GM23338 (cell line): ENCODE results near the gene SMIM5. TPM values are rescaled to one million over a fixed set of nuclear protein-coding genes. Genes with fewer than 3 reads are reported as not detected.

Source experiments
- ATAC-seq: fragments of 200-7000 bp; cut with Tn5 transposase; 3 replicates; pipeline ENCODE4 v1.9.1; 2020
- DNase-seq: peaks from one replicate; pipeline ENCODE4 v3.0.0-alpha.2; 2015; ENCODE audit warnings: low spot score
- H2AFZ ChIP-seq: fragments of 200-600 bp; sonication (generic); 2 replicates; pipeline ENCODE4 v1.8.0; 2016; ENCODE audit warnings: antibody characterized with exemption, mild to moderate bottlenecking, moderate library complexity
- H3F3A ChIP-seq: fragments of 200-600 bp; sonication (generic); replicated peaks from 2 replicates; pipeline ENCODE4 v1.8.0; 2017; ENCODE audit warnings: antibody characterized with exemption, mixed run types, low read depth
- H3K27ac ChIP-seq: fragments of 200-600 bp; sonication (generic); 2 replicates; pipeline ENCODE4 v1.6.1; 2016; ENCODE audit warnings: low read depth
- H3K27me3 ChIP-seq: fragments of 200-600 bp; sonication (generic); 2 replicates; pipeline ENCODE4 v1.8.0; 2016; ENCODE audit warnings: mild to moderate bottlenecking, mixed run types, moderate library complexity; ENCODE audit not compliant: insufficient read depth
- H3K36me3 ChIP-seq: fragments of 200-600 bp; sonication (generic); 2 replicates; pipeline ENCODE4 v1.8.0; 2016; ENCODE audit warnings: mild to moderate bottlenecking; ENCODE audit not compliant: insufficient read depth
- H3K4me1 ChIP-seq: fragments of 200-600 bp; sonication (generic); 2 replicates; pipeline ENCODE4 v1.8.0; 2016; ENCODE audit warnings: mild to moderate bottlenecking, moderate library complexity; ENCODE audit not compliant: insufficient read depth
- H3K4me2 ChIP-seq: fragments of 200-600 bp; sonication (generic); 2 replicates; pipeline ENCODE4 v1.7.1; 2017; ENCODE audit warnings: mixed run types
- H3K4me3 ChIP-seq: fragments of 200-600 bp; sonication (generic); 2 replicates; pipeline ENCODE4 v1.6.1; 2016; ENCODE audit warnings: mixed run types
- H3K79me2 ChIP-seq: fragments of 200-600 bp; sonication (generic); replicated peaks from 2 replicates; pipeline ENCODE4 v1.8.0; 2017; ENCODE audit warnings: mild to moderate bottlenecking; ENCODE audit not compliant: insufficient read depth
- H3K9me2 ChIP-seq: fragments of 200-600 bp; sonication (generic); 2 replicates; pipeline ENCODE4 v1.8.0; 2017; ENCODE audit not compliant: insufficient read depth
- H4K20me1 ChIP-seq: fragments of 200-600 bp; sonication (generic); replicated peaks from 2 replicates; pipeline ENCODE4 v1.8.0; 2017; ENCODE audit warnings: mild to moderate bottlenecking; ENCODE audit not compliant: insufficient read depth
- H3K27ac Mint-ChIP-seq: 2 replicates; pipeline ENCODE4 v1.8.0; 2020; ENCODE audit warnings: inconsistent platforms, mild to moderate bottlenecking, moderate library complexity, mixed read lengths
- H3K27me3 Mint-ChIP-seq: 3 replicates; pipeline ENCODE4 v1.8.0; 2022; ENCODE audit warnings: low read depth, mild to moderate bottlenecking, moderate library complexity, mixed read lengths, inconsistent platforms; ENCODE audit not compliant: insufficient read depth, poor library complexity
- H3K36me3 Mint-ChIP-seq: 3 replicates; pipeline ENCODE4 v1.8.0; 2021; ENCODE audit warnings: low read depth, mild to moderate bottlenecking, inconsistent platforms, moderate library complexity, mixed read lengths
- H3K4me1 Mint-ChIP-seq: 3 replicates; pipeline ENCODE4 v1.8.0; 2020; ENCODE audit warnings: mild to moderate bottlenecking, inconsistent platforms, mixed read lengths
- H3K4me3 Mint-ChIP-seq: 3 replicates; pipeline ENCODE4 v1.8.0; 2021; ENCODE audit warnings: moderate library complexity, mild to moderate bottlenecking, inconsistent platforms, mixed read lengths
- H3K9me3 Mint-ChIP-seq: 3 replicates; pipeline ENCODE4 v1.8.0; 2020; ENCODE audit warnings: moderate library complexity, mild to moderate bottlenecking, inconsistent platforms, mixed read lengths
- CREB1 ChIP-seq: fragments of 250-450 bp; sonication (Bioruptor Pico); IDR thresholded peaks from 2 replicates; pipeline ENCODE4 v1.5.0; 2020; ENCODE audit warnings: low read depth, mild to moderate bottlenecking, moderate library complexity
- EZH2 ChIP-seq: fragments of 200-600 bp; sonication (generic); IDR thresholded peaks from one replicate; pipeline ENCODE4 v1.8.0; 2017; ENCODE audit warnings: antibody characterized with exemption, mild to moderate bottlenecking, low read depth; ENCODE audit not compliant: unreplicated experiment
- JUNB ChIP-seq: IDR thresholded peaks from one replicate; pipeline ENCODE4 v1.6.1; 2016; ENCODE audit warnings: antibody characterized with exemption; ENCODE audit not compliant: unreplicated experiment
- NANOG ChIP-seq: IDR thresholded peaks from 2 replicates; pipeline ENCODE4 v1.6.1; 2016; ENCODE audit warnings: antibody characterized with exemption, borderline replicate concordance
- ZNF331 ChIP-seq: fragments of 250-450 bp; sonication (Bioruptor Pico); IDR thresholded peaks from 2 replicates; pipeline ENCODE4 v1.5.0; 2020; ENCODE audit warnings: low read depth, mild to moderate bottlenecking, moderate library complexity
- polyA plus RNA-seq: library from polyadenylated mRNA; unstranded; fragments of >200 nt; fragmentation: Nextera tagmentation; extraction: Ambion mirVana; gene quantifications from 2 replicates; pipeline ENCODE4 v1.2.1, GENCODE V29; 2016
- total RNA-seq: library from RNA; depleted of rRNA; stranded (reverse); fragments of >200 nt; shearing (Covaris generic); gene quantifications from 2 replicates; pipeline ENCODE4 v1.2.3, GENCODE V29; 2014
- TF ChIP-seq, protein P1 (sequence below): fragments of 250-450 bp; sonication (Bioruptor Pico); IDR thresholded peaks from 2 replicates; pipeline ENCODE4 v1.5.0; 2020; ENCODE audit warnings: mild to moderate bottlenecking, moderate library complexity
- TF ChIP-seq, protein P2 (sequence below): IDR thresholded peaks from one replicate; pipeline ENCODE4 v1.6.1; 2018; ENCODE audit warnings: antibody characterized with exemption; ENCODE audit not compliant: unreplicated experiment
- TF ChIP-seq, protein P3 (sequence below), 2 experiments: fragments of 200-600 bp in 1 of 2; sonication (generic) in 1 of 2; conservative IDR thresholded peaks; 2 replicates each; pipeline versions ENCODE4 v1.5.1 to v1.6.1; 2016 to 2017; ENCODE audit warnings: antibody characterized with exemption in 2 of 2, low read depth in 2 of 2, mild to moderate bottlenecking in 2 of 2, moderate library complexity in 1 of 2

Gene SMIM5
- total and polyA plus RNA-seq, 2 experiments from 2014 or later: 0.16 TPM; not detected in 1

- Histone ChIP-seq H3F3A (no peaks in the 10 kb centered on the region), H3K27ac (no peak overlapping the region), H3K4me2 (no peak overlapping the region), H3K36me3 (no peaks in the 10 kb centered on the region), H3K9me2 (no peaks in the 10 kb centered on the region), H3K4me1 (no peaks in the 10 kb centered on the region), H2AFZ (no peak overlapping the region), H3K4me3 (no peak overlapping the region), H3K79me2 (no peaks in the 10 kb centered on the region), H3K27me3 (no peaks in the 10 kb centered on the region), H4K20me1 (no peaks in the 10 kb centered on the region)
- H3K27ac Mint-ChIP-seq: no peak overlapping the region
- no peak overlapping the region for H3K4me3 Mint-ChIP-seq
- peaks cover 3% of the 10 kb centered on the region; the same call in 1 of the 3 replicates for H3K4me1 Mint-ChIP-seq
- H3K36me3 Mint-ChIP-seq: no peaks in the 10 kb centered on the region
- H3K9me3 Mint-ChIP-seq: no peaks in the 10 kb centered on the region; the same call in 2 of the 3 replicates
- no peak for ATAC-seq
- peaks cover 24% of the 10 kb centered on the region for H3K27me3 Mint-ChIP-seq
- TF ChIP-seq CREB1 (CRISPR knock-in tag) (no peak), ZNF331 (no peak), NANOG (no peak), JUNB (no peak), EZH2 (no peak)
- TF ChIP-seq, protein P1, sequence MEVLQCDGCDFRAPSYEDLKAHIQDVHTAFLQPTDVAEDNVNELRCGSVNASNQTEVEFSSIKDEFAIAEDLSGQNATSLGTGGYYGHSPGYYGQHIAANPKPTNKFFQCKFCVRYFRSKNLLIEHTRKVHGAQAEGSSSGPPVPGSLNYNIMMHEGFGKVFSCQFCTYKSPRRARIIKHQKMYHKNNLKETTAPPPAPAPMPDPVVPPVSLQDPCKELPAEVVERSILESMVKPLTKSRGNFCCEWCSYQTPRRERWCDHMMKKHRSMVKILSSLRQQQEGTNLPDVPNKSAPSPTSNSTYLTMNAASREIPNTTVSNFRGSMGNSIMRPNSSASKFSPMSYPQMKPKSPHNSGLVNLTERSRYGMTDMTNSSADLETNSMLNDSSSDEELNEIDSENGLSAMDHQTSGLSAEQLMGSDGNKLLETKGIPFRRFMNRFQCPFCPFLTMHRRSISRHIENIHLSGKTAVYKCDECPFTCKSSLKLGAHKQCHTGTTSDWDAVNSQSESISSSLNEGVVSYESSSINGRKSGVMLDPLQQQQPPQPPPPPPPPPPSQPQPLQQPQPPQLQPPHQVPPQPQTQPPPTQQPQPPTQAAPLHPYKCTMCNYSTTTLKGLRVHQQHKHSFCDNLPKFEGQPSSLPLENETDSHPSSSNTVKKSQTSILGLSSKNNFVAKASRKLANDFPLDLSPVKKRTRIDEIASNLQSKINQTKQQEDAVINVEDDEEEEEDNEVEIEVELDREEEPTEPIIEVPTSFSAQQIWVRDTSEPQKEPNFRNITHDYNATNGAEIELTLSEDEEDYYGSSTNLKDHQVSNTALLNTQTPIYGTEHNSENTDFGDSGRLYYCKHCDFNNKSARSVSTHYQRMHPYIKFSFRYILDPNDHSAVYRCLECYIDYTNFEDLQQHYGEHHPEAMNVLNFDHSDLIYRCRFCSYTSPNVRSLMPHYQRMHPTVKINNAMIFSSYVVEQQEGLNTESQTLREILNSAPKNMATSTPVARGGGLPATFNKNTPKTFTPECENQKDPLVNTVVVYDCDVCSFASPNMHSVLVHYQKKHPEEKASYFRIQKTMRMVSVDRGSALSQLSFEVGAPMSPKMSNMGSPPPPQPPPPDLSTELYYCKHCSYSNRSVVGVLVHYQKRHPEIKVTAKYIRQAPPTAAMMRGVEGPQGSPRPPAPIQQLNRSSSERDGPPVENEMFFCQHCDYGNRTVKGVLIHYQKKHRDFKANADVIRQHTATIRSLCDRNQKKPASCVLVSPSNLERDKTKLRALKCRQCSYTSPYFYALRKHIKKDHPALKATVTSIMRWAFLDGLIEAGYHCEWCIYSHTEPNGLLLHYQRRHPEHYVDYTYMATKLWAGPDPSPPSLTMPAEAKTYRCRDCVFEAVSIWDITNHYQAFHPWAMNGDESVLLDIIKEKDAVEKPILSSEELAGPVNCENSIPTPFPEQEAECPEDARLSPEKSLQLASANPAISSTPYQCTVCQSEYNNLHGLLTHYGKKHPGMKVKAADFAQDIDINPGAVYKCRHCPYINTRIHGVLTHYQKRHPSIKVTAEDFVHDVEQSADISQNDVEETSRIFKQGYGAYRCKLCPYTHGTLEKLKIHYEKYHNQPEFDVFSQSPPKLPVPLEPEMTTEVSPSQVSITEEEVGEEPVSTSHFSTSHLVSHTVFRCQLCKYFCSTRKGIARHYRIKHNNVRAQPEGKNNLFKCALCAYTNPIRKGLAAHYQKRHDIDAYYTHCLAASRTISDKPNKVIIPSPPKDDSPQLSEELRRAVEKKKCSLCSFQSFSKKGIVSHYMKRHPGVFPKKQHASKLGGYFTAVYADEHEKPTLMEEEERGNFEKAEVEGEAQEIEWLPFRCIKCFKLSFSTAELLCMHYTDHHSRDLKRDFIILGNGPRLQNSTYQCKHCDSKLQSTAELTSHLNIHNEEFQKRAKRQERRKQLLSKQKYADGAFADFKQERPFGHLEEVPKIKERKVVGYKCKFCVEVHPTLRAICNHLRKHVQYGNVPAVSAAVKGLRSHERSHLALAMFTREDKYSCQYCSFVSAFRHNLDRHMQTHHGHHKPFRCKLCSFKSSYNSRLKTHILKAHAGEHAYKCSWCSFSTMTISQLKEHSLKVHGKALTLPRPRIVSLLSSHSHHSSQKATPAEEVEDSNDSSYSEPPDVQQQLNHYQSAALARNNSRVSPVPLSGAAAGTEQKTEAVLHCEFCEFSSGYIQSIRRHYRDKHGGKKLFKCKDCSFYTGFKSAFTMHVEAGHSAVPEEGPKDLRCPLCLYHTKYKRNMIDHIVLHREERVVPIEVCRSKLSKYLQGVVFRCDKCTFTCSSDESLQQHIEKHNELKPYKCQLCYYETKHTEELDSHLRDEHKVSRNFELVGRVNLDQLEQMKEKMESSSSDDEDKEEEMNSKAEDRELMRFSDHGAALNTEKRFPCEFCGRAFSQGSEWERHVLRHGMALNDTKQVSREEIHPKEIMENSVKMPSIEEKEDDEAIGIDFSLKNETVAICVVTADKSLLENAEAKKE (CRISPR knock-in tag): no peak
- TF ChIP-seq, protein P2, sequence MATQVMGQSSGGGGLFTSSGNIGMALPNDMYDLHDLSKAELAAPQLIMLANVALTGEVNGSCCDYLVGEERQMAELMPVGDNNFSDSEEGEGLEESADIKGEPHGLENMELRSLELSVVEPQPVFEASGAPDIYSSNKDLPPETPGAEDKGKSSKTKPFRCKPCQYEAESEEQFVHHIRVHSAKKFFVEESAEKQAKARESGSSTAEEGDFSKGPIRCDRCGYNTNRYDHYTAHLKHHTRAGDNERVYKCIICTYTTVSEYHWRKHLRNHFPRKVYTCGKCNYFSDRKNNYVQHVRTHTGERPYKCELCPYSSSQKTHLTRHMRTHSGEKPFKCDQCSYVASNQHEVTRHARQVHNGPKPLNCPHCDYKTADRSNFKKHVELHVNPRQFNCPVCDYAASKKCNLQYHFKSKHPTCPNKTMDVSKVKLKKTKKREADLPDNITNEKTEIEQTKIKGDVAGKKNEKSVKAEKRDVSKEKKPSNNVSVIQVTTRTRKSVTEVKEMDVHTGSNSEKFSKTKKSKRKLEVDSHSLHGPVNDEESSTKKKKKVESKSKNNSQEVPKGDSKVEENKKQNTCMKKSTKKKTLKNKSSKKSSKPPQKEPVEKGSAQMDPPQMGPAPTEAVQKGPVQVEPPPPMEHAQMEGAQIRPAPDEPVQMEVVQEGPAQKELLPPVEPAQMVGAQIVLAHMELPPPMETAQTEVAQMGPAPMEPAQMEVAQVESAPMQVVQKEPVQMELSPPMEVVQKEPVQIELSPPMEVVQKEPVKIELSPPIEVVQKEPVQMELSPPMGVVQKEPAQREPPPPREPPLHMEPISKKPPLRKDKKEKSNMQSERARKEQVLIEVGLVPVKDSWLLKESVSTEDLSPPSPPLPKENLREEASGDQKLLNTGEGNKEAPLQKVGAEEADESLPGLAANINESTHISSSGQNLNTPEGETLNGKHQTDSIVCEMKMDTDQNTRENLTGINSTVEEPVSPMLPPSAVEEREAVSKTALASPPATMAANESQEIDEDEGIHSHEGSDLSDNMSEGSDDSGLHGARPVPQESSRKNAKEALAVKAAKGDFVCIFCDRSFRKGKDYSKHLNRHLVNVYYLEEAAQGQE: no peak
- TF ChIP-seq, protein P3, sequence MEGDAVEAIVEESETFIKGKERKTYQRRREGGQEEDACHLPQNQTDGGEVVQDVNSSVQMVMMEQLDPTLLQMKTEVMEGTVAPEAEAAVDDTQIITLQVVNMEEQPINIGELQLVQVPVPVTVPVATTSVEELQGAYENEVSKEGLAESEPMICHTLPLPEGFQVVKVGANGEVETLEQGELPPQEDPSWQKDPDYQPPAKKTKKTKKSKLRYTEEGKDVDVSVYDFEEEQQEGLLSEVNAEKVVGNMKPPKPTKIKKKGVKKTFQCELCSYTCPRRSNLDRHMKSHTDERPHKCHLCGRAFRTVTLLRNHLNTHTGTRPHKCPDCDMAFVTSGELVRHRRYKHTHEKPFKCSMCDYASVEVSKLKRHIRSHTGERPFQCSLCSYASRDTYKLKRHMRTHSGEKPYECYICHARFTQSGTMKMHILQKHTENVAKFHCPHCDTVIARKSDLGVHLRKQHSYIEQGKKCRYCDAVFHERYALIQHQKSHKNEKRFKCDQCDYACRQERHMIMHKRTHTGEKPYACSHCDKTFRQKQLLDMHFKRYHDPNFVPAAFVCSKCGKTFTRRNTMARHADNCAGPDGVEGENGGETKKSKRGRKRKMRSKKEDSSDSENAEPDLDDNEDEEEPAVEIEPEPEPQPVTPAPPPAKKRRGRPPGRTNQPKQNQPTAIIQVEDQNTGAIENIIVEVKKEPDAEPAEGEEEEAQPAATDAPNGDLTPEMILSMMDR (conservative IDR thresholded peaks at IDR 0.05; ENCODE audit: low read depth in 2 of 2): no peak
- no peak for DNase-seq
Observed at GRCh38 chr17:75617675-75618074, 15.6 kb upstream of the SMIM5 start.
